GM13977 (cell line): ENCODE results near the gene KATNAL2.

Experiments used
- DNase-seq: peaks from one replicate; pipeline ENCODE4 v3.0.0; 2012; ENCODE audit warnings: low spot score
- in situ Hi-C: fragments of 300-500 bp; cut with MboI; formaldehyde crosslinking; loops from one replicate; pipeline ENCODE4 v1.12.0; 2022; ENCODE audit warnings: low sequenced_read_pairs, low pct_unique_long_range_greater_than_20kb, mixed read lengths, inconsistent platforms; ENCODE audit not compliant: unreplicated experiment
- TF ChIP-seq, protein P1 (sequence below): IDR thresholded peaks from 2 replicates; pipeline ENCODE4 v1.5.1; 2012; ENCODE audit warnings: mild to moderate bottlenecking, control low read depth; ENCODE audit not compliant: insufficient read depth; ENCODE audit errors: extremely low read depth, missing control alignments

KATNAL2 gene

DNA sequence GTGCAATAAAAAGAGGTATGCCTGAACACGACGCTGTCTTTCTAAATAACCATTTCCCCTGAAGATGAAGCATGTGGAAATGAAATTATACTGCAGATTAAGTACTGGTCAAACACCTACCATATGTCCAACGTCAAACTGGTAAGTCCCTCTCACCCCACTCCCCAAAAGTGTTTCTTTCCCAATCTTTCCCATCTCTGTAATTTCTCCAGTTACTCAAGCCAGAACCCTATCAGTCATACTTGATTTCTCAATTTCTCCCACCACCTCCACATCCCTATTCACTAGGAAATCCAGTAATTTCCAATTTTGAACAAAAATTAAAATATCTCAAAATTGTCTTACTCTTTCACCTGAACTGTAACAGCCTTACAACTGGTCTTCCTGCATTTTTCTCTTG is 203.7 kb downstream of the KATNAL2 start:
- TF ChIP-seq, protein P1, sequence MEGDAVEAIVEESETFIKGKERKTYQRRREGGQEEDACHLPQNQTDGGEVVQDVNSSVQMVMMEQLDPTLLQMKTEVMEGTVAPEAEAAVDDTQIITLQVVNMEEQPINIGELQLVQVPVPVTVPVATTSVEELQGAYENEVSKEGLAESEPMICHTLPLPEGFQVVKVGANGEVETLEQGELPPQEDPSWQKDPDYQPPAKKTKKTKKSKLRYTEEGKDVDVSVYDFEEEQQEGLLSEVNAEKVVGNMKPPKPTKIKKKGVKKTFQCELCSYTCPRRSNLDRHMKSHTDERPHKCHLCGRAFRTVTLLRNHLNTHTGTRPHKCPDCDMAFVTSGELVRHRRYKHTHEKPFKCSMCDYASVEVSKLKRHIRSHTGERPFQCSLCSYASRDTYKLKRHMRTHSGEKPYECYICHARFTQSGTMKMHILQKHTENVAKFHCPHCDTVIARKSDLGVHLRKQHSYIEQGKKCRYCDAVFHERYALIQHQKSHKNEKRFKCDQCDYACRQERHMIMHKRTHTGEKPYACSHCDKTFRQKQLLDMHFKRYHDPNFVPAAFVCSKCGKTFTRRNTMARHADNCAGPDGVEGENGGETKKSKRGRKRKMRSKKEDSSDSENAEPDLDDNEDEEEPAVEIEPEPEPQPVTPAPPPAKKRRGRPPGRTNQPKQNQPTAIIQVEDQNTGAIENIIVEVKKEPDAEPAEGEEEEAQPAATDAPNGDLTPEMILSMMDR: no peak
- DNase-seq: no peak
- in situ Hi-C loops: no loop called here

DNA sequence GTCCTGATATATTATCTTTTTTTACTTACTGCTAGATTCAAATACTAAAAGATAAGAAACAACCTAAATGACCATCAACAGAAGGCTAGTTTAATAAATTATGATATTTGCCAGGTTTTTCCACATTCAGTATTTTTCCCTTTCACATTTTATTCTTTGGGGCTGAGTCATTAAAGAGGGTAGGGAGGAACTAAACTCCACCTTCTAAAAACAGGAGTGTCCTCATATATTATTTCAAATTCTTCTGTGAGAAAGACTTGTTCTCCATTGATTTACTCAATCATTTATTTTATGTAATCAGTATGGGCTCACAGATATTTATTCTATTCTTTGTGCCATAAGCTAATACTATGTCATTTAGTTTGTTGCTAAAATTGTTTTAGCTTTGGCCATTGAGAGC is 223.9 kb downstream of the KATNAL2 start:
- no peak for DNase-seq
- in situ Hi-C loops: no loop called here
- TF ChIP-seq, protein P1: no peak

DNA sequence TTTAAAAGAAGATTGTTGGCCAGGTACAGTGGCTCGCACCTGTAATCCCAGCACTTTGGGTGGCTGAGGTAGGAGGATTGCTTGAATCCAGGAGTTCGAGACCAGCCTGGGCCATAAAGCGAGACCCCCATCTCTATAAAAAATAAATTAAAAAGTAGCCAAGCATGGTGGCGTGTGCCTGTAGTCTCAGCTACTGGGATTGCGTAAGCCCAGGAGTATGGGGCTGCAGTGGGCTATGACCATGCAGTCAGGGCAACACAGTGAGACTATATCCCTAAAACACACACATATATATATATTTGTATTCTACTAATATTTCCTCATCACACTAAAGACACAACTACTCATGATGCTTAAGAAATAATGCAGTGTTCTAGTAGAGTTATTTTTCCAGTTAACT is 225.8 kb downstream of the KATNAL2 start:
- in situ Hi-C loops: no loop called here
- TF ChIP-seq, protein P1: no peak
- no peak for DNase-seq

DNA sequence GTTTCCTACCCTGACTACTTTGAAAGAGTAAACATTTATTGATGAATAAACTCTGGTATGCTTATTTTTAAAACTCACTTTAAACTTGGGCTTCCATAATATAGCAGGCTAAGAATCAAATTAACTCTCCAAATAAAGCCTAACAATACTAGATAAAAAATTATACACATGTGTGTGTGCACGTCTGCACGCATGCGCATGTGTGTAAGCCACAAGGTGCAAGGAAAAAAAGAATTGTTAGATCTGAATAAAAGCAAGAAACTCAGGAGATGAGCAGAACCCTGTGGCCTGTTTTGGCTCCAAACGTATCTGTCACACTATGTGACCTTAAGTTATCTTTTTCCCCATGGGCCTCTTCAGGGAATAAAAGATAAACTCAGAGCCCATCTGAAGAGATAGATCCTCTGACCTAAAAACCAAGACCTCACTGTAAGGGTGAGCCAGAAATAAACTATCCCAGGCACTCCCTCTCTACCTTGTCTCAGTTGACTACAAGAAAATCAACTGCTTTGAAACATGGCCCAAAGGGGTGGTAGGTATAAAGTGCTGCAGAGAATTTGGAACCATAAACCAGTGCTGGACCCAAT is 226.6 kb downstream of the KATNAL2 start:
- in situ Hi-C loops: no loop called here
- TF ChIP-seq, protein P1: no peak
- DNase-seq: no peak

DNA sequence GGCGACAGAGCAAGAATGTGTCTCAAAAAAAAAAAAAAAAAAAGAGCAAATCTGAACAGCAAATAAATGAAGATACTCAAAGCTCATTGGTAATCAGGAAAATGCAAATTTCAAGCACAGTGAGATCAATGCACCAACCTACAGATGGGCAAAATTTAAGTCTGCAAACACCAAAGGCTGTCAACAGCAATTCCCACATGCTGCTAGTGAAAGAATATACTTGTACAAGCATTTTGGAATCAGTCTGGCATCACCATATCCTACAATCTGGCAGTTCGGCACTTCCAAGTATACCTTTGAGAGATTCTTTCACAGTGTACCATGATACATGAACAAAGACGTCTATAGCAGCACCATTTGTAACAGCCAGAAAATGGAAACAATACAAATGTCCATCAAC is 228.8 kb downstream of the KATNAL2 start:
- no peak for DNase-seq
- TF ChIP-seq, protein P1: no peak
- in situ Hi-C loops: no loop called here

DNA sequence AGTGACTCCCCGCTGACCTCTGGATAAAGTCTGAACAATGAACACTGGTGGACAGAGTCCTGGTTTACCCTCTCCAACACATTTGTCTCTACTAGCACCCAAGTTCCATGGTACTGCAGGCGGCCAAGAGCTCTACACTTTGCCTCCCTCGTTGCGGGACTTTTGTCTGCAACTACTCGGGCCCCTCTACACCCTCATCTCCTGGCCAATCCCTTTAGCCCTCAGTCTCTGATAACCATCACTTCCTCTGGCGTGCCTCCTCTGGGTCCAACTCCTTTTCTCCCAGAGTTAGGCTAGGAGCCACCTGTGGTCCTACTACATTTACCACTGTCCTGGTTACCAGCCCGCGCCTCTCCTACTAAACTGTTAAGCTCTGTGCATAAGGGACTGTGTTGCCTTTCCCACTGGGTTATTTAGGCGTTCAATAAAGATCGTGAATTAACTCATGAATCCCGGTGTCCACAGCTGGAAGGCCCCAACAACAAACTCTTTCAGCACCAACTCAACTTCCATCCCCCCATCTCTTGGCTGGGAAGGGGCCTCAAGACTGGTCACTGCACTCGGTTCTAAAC is 232.1 kb downstream of the KATNAL2 start:
- in situ Hi-C loops: no loop called here

More for the DNA sequence above, 232.1 kb downstream of the KATNAL2 start:
- TF ChIP-seq, protein P1: no peak
- no peak for DNase-seq
